ENCODE measurements around the gene NKPD1.

NKPD1 gene, protein sequence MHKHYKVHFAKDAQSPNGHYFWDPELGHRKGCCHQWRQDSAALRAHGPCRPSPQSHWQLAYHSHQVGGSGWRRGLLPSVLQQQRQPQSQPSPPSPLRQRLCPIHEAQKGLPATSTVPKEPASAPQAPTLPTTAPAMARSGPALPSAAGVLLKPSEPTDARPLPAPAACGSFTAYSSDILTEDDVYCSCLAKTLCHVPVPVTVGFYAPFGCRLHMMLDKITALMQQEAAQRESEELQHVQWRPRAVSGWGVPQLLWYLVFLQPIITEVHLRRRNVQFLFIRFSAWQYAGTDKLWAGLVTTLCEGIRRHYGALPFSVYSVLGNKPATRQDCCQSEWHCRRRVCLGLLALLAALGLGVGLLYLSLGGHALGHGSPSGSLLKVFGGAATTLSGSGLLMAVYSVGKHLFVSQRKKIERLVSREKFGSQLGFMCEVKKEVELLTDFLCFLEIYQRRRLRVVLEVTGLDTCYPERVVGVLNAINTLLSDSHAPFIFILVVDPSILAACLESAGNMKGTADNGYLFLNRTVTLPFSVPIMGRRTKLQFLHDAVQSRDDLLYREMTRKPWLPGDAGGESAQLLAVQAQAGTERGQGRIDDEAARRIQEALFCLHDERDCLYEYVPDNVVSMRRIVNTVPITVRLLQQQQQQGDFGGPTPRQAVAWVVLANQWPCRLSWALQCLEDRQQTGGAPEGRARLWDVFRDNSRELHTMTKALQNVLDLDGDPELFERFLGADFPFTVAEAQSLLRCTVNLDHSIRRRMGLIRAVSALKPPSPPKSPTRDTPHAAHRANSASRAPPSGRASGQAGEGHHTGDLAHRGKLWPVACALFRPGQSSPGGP

DNA sequence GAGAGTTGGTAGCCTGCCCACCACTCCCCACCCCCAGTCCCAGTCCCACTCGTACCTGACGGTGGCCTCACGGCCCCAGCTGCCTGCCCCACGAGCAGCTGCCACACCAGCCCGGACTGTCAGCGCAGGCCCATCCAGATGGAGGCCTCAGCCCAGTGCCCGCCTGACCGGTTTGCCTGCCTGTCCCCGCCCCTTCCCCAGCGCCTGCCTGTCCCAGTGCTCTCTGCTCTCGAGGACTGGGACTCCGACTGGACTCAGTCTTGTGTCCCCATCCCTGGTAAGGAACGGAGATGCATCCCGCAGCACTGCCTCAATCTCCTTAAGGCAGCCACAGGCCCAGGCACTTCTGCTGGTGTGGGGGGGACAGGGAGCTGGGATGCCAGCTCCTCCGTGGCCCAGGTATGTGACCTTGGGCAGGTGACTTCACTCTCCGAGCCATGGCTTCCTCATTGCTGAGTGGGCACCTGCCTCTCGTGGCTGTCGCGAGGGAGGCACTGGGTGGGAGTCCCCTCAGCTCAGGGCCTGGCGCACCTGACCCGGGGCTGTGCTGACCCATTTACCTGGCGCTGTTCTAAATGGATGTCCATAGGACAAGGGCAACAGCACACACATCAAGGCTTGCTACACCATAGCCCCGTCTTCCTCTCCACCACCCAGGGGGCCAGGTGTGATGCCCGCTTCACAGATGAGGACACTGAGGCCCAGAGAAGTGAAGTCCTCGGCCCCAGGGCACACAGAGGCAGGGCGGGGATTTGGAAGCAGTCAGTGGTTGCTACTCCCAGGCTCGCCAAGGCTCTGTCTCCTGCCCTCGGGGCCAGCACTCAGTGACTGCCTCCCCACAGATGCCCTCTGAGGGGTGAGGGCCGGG is at the start of gene NKPD1:
Gene NKPD1 (minus strand): TSS at position 113 of the 868 bp plus-strand sequence. CDS start 832 bp downstream, outside the sequence.
- DNase-seq, result no peak

DNA sequence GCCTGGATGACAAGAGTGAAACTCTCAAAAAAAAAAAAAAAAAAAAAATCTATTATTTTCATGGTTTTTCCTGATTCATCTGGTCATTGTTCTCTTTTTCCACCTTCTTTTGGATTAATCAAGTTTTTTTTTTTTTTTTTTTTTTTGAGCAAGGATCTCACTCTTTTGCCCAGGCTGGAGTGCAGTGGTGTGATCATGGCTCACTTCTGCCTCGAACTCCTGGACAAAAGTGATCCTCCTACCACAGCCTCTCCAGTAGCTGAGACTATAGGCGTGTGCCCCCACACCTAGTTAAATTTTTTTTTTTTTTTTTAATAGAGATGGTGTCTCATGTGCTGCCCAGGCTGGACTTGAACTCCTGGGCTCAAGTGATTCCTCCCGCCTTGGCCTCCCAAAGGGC is 45.5 kb upstream of the NKPD1 start:
- DNase-seq, result no peak

DNA sequence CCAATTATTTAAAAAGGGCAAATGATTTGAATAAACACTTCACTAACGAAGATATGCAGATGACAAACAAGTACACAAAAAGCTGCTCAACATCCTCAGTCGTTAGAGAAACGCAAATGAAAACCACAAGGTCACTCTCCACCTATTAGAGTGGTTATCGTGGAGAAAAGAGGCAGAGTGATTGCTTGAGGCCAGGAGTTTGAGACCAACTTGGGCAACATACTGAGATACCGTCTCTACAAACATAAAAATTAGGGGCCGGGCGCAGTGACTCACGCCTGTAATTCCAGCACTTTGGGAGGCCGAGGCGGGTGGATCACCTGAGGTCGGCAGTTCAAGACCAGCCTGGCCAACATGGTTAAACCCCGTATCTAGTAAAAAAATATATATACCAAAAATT is 45.0 kb upstream of the NKPD1 start:
- DNase-seq, result no peak

DNA sequence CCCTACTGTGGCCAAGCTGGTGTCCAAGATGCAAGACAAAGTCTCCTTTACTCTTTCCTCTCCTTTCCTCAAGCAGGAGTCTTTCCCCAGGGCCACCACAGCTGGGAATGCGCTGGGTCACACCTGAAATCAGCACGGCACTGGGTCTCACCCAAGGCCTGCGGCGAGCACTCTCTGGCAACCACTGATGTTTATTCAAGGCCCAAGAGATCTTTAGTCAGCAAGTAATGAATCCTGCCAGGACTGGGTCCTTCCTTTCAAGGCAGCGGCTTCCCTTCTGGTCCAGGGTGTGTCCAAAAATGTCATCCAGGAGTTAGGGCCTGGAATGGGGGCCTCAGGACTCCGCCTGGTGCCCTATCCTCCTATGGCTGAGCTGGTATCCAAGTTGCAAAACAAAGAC is 41.9 kb upstream of the NKPD1 start:
- no peak for DNase-seq

DNA sequence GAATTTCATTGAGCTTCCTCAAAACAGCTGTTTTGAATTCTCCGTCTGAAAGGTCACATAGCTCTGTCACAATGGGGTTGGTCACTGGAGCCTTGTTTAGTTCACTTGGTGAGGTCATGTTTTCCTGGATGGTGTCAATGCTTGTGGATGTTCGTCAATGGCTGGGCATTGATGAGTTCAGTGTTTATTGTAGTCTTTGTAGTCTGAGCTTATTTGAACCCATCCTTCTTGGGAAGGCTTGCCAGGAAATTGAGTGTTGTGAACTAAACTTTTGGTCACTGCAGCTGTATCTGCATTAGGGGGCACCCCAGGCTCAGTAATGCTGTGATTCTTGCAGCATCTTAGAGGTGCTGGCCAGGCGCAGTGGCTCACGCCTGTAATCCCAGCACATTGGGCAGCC is 39.8 kb upstream of the NKPD1 start:
- DNase-seq, result peak; percentile 48

DNA sequence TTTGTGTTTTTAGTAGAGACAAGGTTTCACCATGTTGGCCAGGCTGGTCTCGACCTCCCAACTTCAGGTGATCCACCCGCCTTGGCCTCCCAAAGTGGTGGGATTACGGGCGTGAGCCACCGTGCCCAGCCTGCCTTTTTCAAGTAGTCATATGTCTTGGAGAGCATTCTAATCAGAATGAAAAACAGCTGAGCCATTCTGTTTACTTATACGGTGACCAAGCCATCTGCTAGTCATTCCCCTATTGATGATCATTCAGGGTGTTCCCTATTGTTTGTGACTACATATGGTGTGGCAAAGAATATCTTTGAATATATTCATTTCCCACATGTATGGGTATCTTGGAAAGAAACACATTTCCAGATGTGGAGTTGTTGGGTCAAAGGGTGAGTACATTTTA is 35.0 kb upstream of the NKPD1 start:
- DNase-seq, result no peak

DNA sequence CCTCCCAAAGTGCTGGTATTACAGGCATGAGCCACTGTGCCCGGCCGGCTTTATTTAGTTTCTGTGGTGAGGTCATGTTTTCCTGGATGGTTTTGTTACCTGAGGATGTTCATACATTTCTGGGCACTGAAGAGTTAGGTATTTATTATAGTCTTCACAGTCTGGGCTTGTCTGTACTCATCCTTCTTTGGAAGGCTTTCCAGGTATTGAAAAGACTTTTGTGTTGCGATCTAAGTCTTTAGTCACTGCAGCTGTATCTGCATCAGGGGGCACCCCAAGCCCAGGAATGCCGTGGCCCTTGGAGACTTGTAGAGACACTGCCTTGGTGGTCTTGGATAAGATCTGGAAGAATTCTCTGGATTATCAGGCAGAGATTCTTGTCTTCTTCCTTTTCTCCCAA is 30.6 kb upstream of the NKPD1 start:
- DNase-seq, result no peak

DNA sequence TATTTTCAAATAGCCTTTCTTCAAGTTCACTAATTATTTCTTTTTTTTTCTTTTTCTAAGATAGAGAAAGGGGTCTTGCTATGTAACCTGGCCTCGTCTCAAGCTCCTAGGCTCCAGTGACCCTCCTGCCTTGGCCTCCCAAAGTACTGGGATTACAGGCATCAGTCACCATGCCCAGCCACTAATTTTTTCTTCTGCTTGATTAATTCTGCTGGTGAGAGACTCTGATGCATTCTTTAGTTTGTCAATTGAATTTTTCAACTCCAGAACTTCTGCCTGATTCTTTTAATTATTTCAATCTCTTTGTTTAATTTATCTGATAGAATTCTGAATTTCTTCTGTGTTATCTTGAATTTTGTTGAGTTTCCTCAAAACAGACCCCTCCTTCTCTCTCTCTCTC is 29.2 kb upstream of the NKPD1 start:
- DNase-seq, result no peak

DNA sequence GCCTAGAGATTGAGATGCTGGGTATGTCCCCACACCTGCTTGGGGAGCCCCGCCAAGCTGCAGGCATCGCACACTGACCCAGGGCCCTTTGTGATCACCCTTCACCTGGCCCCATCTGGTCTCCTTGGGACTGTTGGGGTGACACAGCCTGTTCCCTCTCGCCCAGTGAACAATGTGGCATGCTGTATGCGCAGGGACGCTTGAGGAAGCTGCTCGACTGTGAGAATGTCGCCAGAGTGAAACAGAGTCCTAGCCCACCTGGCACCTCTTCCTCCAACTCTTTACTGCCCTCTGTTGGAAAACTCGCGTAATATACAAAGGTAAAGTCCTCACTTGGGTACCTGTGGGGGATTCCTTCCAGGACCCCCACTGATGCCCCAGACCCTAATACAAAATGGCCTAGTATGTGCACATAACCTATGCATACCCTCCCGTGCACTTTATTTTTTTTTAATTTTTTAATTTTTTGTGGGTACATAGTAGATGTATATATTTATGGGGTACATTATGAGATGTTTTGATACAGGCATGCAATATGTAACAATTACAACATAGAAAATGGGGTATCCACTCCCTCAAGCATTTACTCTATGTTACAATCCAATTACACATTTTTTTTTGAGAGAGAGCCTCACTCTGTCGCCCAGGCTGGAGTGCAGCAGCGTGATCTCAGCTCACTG is 26.8 kb upstream of the NKPD1 start:
- DNase-seq, result no peak

DNA sequence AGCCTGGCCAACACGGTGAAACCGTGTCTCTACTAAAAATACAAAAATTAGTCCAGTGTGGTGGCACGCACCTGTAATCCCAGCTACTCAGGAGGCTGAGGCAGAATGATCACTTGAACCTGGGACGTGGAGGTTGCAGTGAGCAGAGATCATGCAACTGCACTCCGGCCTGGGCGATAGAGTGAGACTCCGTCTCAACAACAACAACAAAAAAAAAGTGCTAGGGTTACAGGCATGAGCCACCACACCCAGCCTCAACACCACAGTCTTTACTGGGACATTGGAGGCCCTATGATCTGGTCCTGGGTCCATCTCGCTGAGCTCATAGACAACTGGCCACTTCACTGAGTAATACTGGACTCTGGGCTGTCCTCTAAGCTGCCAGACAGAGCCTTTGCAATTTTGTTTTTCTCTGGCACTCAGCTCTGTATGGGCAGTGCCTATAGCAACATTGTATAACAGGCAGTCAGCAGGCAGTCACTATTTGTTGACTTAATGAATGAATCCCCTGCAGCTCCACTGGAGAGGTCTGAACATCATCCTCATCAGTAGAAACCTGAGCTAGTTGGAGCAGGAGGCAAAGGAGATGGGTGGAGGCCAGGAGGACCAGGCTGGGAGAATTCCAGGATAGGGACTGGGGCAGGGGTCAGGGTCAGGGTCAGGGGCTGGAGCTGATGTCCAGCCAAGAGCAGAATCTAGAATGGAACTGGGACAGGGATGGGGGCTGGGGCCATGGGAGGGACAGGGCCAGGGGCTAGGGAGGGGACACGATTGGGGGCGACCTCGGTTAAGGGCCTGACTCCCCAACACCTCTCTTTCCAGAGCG is 25.9 kb upstream of the NKPD1 start:
- no peak for DNase-seq

DNA sequence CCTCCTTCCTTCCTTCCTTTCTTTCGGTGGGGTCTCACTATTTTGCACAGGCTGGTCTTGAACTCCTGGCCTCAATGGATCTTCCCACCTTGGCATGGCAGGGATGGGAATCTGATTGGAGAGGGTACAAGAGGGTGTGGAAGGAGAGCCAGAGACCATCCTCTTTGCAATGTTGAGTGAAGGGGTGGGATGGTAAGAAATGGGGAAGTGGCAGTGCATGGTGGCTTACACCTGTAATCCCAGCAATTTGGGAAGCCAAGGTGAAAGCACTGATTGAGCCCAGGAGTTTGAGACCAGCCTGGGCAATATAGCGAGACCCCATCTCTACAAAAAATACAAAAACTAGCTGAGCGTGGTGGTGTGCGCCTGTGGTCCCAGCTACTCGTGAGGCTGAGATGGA is 23.3 kb upstream of the NKPD1 start:
- DNase-seq, result no peak

DNA sequence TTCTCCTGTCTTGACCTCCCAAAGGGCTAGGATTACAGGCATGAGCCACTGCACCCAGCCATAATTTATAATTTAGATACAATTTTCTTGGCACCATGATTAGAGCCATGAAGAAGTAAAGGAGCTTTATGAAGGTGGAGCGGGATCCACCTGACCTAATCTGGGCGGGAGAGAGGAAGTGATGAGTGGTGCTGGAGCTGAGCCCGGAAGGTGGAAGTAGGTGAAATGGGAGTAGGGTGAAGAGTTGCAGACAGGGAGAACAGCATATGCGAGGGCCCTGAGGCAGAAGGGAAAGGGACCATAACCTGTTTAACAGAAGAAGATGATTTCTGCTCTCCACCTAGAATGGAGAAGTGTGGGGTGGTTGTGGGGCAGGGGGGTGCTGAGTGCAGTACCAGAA is 22.0 kb upstream of the NKPD1 start:
- DNase-seq, result no peak

DNA sequence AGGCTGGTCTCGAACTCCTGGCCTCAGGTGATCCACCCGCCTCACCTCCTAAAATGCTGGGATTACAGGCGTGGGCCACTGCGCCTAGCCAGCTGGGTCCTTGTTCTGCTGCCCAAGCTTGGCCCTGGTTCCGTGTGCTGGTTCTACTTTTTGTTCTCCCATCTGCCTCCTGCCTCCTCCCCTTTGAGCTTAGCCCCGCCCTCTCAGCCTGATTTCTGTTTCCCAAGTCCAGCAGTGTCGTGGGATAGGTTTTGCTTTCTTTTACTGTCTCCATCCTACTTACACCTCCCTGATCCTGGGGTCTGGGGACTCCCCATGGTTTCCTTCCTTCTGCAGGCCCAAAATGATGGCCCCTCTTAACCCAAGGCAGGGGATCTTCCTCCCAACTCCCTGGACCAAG is 20.2 kb upstream of the NKPD1 start:
- DNase-seq, result peak; percentile 92

DNA sequence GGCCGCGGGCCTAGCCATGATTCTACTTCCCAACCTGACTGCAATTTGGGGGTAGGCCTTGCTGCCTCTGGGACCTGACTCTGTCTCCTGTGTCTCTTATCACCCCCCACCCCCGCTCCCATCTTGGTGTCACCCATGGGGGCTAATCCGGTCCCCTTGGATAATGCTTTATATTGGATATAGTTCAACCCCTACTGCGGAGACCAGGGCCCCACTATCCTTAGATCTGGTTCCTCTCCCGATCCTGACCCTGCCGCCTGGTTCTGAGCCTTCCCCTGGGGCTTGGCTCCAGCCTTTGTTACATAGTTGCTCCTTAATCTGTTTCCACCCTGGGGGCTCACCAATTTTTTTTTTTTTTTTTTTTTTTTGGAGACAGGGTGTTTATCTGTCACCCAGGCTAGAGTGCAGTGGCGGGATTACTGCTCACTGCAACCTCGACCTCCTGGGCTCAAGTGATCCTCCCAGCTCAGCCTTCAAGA is 19.1 kb upstream of the NKPD1 start:
- DNase-seq, result no peak

DNA sequence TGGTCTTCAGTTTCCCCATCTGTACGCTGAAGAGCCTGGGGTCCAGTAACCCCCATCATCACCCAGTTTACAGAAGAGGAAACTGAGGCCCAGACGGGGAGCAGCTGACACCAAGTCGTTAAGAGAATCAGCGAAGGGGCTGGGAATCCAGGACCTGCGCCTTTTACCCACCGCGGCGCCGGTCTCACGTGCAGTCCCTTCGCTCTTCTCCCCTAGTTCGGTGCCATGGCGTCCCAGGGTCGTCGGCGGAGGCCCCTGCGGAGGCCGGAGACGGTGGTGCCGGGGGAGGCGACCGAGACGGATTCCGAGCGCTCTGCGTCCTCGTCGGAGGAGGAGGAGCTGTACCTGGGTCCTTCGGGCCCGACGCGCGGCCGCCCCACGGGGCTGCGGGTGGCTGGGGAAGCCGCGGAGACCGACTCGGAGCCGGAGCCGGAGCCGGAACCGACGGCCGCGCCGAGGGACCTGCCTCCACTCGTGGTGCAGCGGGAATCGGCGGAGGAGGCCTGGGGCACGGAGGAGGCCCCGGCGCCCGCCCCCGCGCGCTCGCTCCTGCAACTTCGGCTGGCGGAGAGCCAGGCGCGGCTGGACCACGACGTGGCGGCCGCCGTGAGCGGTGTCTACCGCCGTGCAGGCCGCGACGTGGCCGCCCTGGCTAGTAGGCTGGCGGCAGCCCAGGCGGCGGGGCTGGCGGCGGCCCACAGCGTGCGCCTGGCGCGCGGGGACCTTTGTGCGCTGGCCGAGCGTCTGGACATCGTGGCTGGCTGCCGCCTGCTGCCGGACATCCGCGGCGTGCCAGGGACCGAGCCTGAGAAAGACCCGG is 18.5 kb upstream of the NKPD1 start:
- DNase-seq, result peak; percentile 69

DNA sequence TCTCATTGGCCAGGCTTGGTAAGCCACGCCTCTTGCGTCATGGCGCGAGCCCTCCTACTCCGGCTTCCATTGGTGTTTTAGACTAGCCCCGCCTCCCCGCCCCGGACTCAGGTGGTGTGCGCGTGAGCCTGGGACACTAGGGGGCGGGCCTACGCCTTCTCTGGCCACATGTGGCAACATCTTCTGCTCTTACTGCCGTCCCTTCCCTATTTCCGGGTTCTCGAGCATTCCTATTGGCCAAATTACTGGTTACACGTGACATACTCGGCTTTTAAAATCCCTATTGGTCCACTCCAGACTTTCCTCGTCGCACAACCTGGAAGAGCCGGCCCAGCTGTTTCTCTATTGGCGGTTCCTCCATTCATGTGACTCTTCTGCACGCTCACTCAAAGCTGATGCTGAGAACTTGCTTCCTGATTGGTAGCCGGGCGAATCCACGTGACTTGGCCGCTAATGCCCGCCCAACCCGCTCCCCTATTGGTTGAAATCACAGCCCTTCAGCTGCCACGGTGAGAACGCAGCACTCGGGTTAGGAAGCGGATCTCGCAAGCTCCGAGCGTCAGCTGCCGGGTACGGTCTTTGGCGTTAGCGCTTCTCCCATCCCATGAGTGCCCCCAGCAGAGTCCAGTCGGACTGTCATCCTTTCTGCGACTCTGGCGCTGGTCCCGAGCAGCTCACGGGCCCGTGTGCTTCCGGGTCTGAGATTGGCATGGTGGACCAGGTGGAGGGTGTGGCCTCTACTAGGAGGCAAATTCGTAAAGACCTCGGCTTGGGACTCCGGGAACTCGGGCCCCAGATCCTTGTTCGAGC is 17.7 kb upstream of the NKPD1 start, which contains the start of gene BLOC1S3:
Gene BLOC1S3 (plus strand): TSS at position 523 of the 810 bp plus-strand sequence. CDS start 513 bp downstream, outside the sequence.
- DNase-seq, result peak; percentile 100

DNA sequence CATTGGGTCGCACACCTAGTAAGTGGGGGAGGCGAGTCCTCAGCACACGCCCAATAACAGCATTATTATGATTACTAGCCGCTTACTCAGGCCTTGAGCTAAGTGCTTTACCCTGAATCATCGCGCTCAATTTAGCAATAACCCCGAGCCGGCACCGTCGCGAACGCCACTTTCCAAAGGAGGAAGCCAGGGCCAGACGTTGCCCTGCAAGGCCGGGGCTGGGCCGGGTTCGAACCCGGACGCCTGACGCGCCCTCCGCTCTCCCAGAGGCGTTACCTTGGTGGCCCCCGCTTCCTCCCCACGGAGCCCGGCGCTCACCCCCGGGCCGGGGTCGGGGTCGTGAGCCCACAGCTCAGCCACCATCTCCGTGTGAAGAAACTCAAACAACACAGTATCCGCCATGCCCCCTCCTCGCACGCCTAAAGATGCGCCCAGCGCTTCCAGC is 17.1 kb upstream of the NKPD1 start, which contains the start of gene TRAPPC6A:
Gene TRAPPC6A (minus strand): TSS at position 421 of the 445 bp plus-strand sequence. CDS start 19 bp downstream, at position 402.
- DNase-seq, result peak; percentile 93

DNA sequence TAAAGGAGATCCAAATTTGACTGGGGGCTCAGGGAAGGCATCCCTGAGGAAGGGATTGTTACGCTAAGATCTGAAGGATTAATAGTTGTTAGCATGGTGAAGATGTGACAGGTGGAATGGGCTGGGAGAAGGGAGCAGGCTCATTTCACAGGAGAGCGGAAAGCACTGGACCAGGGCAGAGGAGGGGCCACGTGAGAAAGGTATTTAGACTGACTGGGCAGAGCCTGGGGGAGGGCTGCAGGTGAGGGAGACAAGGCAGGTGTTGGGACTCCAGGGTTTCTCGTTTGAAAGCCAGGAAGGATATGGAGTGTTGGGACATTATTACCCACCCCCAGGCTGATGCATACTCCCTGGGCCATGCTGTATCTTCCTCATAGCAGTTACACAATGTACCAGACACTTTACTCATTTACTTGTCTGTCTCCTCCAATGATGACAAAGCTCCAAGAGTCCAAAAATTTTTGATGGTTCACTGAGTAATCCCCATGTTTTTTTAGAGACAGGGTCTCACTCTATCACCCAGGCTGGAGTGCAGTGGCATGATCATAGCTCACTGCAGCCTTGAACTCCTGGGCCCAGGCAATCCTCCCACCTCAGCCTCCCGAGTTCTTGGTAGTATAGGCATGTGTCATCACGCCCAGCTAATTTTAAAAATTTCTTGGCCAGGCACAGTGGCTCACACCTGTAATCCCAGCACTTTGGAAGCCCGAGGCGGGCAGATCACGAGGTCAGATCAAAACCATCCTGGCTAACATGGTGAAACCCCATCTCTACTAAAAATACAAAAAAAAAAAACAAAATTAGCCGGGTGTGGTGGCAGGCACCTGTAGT is 14.9 kb upstream of the NKPD1 start:
- DNase-seq, result peak; percentile 69
